ENCODE results near the gene SPATA20. TPM values are rescaled to one million over a fixed set of nuclear protein-coding genes. Genes with fewer than 3 reads are reported as not detected.

SPATA20 gene
- total and polyA plus RNA-seq, 4 donors: 15.6 to 42.4 (median 19.6) TPM

GRCh38 chr17:50539762-50540559 is 7.0 kb upstream of the SPATA20 start:
- Histone ChIP-seq H3K4me3 (ENCODE audit: low read depth in 1 of 3, low read length in 3 of 3) (no peak overlapping the region), H3K9ac (ENCODE audit: low read depth in 1 of 2, low read length in 2 of 2) (no peak overlapping the region), H3K9me3 (ENCODE audit: control insufficient read depth in 4 of 4, low read length in 3 of 4) (no peaks in the 10 kb centered on the region), H3K27ac (ENCODE audit: low read depth in 1 of 2, low read length in 2 of 2) (no peak overlapping the region), H3K36me3 (ENCODE audit: control insufficient read depth in 4 of 4, insufficient read depth in 3 of 4, low read depth in 1 of 4, low read length in 3 of 4) (no peaks in the 10 kb centered on the region), H3K4me1 (ENCODE audit: control insufficient read depth in 4 of 4, insufficient read depth in 4 of 4, low read length in 3 of 4) (peaks cover 4 to 13% (median 12%) of the 10 kb centered on the region in 4 donors), H3K27me3 (ENCODE audit: control insufficient read depth in 4 of 4, insufficient read depth in 4 of 4, low read length in 3 of 4) (no peaks in the 10 kb centered on the region)
- no peak for TF ChIP-seq TAF1 (conservative IDR thresholded peaks at IDR 0.05)
- no peak for TF ChIP-seq CTCF (IDR thresholded peaks at IDR 0.05; ENCODE audit: low read depth, low read length, missing input control)
- no peak for TF ChIP-seq RXRA (IDR thresholded peaks at IDR 0.05)
- TF ChIP-seq FOXA2 (IDR thresholded peaks at IDR 0.05): no peak
- no peak for TF ChIP-seq RAD21 (IDR thresholded peaks at IDR 0.05)
- no peak for TF ChIP-seq MAX (IDR thresholded peaks at IDR 0.05)
- TF ChIP-seq HNF4A (conservative IDR thresholded peaks at IDR 0.05): no peak
- 81% methylated on average over 15 of the region's 15 CpGs for whole genome bisulfite sequencing
- no peak for DNase-seq (ENCODE audit: low spot score)

GRCh38 chr17:50540560-50541401 is 6.2 kb upstream of the SPATA20 start:
- H3K27ac ChIP-seq (ENCODE audit: low read depth in 1 of 2, low read length in 2 of 2): no peak overlapping the region

More at GRCh38 chr17:50540560-50541401, 6.2 kb upstream of the SPATA20 start:
- TF ChIP-seq JUND (IDR thresholded peaks at IDR 0.05) (no peak), TAF1 (conservative IDR thresholded peaks at IDR 0.05) (no peak), REST (IDR thresholded peaks at IDR 0.05) (no peak), CTCF (IDR thresholded peaks at IDR 0.05; ENCODE audit: low read depth, low read length, missing input control) (no peak), RXRA (IDR thresholded peaks at IDR 0.05) (peak in 1 of 2 donors; percentile 13)
- Histone ChIP-seq H3K36me3 (ENCODE audit: control insufficient read depth in 4 of 4, insufficient read depth in 3 of 4, low read depth in 1 of 4, low read length in 3 of 4) (no peaks in the 10 kb centered on the region), H3K4me1 (ENCODE audit: control insufficient read depth in 4 of 4, insufficient read depth in 4 of 4, low read length in 3 of 4) (peaks cover 4 to 13% (median 12%) of the 10 kb centered on the region in 4 donors), H3K9ac (ENCODE audit: low read depth in 1 of 2, low read length in 2 of 2) (no peak overlapping the region), H3K27me3 (ENCODE audit: control insufficient read depth in 4 of 4, insufficient read depth in 4 of 4, low read length in 3 of 4) (no peaks in the 10 kb centered on the region), H3K4me3 (ENCODE audit: low read depth in 1 of 3, low read length in 3 of 3) (no peak overlapping the region), H3K9me3 (ENCODE audit: control insufficient read depth in 4 of 4, low read length in 3 of 4) (no peaks in the 10 kb centered on the region)
- DNase-seq (ENCODE audit: low spot score): no peak
- 86% methylated on average over 11 of the region's 11 CpGs for WGBS
